Neural crest cell (in vitro differentiated cells): ENCODE results near the gene MUC16. TPM values are rescaled to one million over a fixed set of nuclear protein-coding genes. Genes with fewer than 3 reads are reported as not detected.
"Not testable (repeated sequence)": the region's sequence is repeated elsewhere in the genome, so short reads cannot be mapped to it uniquely, and the experiment has no call there.

ENCODE experiments used
- DNase-seq: peaks from one replicate; pipeline ENCODE4 v3.0.0; 2021; ENCODE audit warnings: low read depth, mixed read lengths, low spot score
- H3K27ac Mint-ChIP-seq: one replicate; pipeline ENCODE4 v1.8.0; 2021; ENCODE audit warnings: mild to moderate bottlenecking, mixed read lengths; ENCODE audit not compliant: unreplicated experiment
- H3K27me3 Mint-ChIP-seq: 2 replicates; pipeline ENCODE4 v1.8.0; 2021; ENCODE audit warnings: low read depth, mild to moderate bottlenecking, mixed read lengths
- H3K36me3 Mint-ChIP-seq: 2 replicates; pipeline ENCODE4 v1.8.0; 2021; ENCODE audit warnings: low read depth, mild to moderate bottlenecking, mixed read lengths
- H3K4me1 Mint-ChIP-seq: 2 replicates; pipeline ENCODE4 v1.8.0; 2021; ENCODE audit warnings: mixed read lengths
- H3K4me3 Mint-ChIP-seq: one replicate; pipeline ENCODE4 v1.8.0; 2021; ENCODE audit warnings: mild to moderate bottlenecking, mixed read lengths
- H3K9me3 Mint-ChIP-seq: 2 replicates; pipeline ENCODE4 v1.8.0; 2021; ENCODE audit warnings: mixed read lengths
- total RNA-seq: library from RNA; stranded (reverse); gene quantifications from 2 replicates; pipeline ENCODE4 v1.2.1, GENCODE V29; 2021
- TF ChIP-seq, protein P1 (sequence below): fragments of 200-600 bp; sonication (generic); conservative IDR thresholded peaks from 2 replicates; pipeline ENCODE4 v1.5.0; 2021; ENCODE audit warnings: antibody characterized with exemption, mild to moderate bottlenecking

The MUC16 gene
- total RNA-seq, 1 donor from 2014 or later, result 0.02 TPM

DNA sequence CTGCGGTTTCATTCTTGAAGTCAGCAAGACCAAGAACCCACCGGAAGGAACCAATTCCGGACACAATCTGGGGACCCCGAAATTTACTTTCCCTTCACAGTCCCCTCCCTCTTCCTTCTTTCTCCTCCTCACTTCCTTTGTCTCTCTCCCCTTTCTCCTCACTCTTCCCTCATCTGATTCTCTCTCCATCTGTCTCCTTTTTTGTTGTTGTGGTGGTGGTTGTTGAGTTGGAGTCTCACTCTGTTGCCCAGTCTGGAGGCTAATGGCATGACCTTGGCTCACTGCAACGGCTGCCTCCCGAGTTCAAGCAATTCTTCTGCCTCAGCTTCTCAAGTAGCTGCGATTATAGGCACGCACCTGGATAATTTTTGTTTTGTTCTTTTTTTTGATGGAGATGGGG is 44.0 kb upstream of the MUC16 start:
- Mint-ChIP-seq H3K27me3 (peaks cover 33% of the 10 kb centered on the region), H3K9me3 (no peaks in the 10 kb centered on the region), H3K36me3 (no peaks in the 10 kb centered on the region), H3K4me3 (no peak overlapping the region), H3K27ac (no peak overlapping the region), H3K4me1 (no peaks in the 10 kb centered on the region)
- TF ChIP-seq, protein P1, sequence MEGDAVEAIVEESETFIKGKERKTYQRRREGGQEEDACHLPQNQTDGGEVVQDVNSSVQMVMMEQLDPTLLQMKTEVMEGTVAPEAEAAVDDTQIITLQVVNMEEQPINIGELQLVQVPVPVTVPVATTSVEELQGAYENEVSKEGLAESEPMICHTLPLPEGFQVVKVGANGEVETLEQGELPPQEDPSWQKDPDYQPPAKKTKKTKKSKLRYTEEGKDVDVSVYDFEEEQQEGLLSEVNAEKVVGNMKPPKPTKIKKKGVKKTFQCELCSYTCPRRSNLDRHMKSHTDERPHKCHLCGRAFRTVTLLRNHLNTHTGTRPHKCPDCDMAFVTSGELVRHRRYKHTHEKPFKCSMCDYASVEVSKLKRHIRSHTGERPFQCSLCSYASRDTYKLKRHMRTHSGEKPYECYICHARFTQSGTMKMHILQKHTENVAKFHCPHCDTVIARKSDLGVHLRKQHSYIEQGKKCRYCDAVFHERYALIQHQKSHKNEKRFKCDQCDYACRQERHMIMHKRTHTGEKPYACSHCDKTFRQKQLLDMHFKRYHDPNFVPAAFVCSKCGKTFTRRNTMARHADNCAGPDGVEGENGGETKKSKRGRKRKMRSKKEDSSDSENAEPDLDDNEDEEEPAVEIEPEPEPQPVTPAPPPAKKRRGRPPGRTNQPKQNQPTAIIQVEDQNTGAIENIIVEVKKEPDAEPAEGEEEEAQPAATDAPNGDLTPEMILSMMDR, result no peak
- DNase-seq, result no peak

DNA sequence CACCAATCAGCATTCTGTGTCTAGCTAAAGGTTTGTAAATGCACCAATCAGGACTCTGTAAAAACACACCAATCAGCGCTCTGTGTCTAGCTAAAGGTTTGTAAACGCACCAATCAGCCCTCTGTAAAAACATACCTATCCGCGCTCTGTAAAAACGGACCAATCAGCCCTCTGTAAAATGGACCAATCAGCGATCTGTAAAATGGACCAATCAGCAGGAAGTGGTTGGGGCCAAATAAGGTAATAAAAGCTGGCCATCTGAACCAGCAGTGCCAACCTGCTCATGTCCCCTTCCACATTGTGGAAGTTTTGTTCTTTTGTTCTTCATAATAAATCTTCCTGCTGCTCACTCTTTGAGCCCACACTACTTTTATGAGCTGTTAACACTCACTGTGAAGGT is 43.5 kb upstream of the MUC16 start:
- not testable (repeated sequence) for H3K36me3 Mint-ChIP-seq, H3K4me1 Mint-ChIP-seq, H3K27ac Mint-ChIP-seq, H3K9me3 Mint-ChIP-seq, H3K4me3 Mint-ChIP-seq, DNase-seq
- H3K27me3 Mint-ChIP-seq, result peaks cover 32% of the 10 kb centered on the region

DNA sequence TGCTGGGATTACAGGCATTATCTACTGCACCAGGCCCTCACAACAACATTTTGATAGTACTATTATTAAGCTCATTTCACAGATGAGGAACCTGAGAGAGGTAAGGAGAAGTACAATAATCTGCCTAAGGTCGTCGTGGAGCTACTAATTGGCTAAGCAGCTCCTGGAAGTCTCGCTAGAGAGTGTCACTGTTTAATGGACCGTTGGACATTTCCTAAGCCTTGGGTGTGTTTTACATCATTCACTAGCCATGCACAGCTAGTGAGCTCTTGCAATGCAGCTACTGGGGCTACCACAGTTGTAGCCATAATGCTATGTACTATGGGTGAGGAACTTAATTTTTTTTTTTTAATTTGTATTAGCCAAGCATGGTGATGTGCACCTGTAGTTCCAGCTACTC is 42.7 kb upstream of the MUC16 start:
- DNase-seq, result no peak
- Mint-ChIP-seq H3K27me3 (peaks cover 32% of the 10 kb centered on the region), H3K4me3 (no peak overlapping the region), H3K9me3 (no peaks in the 10 kb centered on the region), H3K27ac (no peak overlapping the region), H3K4me1 (no peaks in the 10 kb centered on the region), H3K36me3 (no peaks in the 10 kb centered on the region)
- TF ChIP-seq, protein P1, result no peak

DNA sequence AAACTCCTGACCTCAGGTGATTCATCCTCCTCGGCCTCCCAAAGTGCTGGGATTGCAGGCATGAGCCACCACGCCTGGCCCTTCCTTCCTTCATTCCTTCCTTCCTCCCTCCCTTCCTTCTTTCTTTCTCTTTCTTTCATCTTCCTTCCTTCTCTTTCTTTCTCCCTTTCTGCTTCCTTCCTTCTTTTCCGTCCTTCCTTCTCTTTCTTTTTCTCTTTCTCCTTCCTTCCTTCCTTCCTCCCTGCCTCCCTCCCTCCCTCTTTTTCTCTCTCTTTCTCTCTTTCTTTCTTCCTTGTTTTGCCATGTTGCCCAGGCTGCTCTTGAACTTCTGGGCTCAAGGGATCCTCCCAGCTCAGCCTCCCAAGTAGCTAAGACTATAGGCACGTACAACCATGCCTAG is 36.5 kb upstream of the MUC16 start:
- Mint-ChIP-seq H3K4me1 (no peaks in the 10 kb centered on the region), H3K27me3 (peaks cover 14% of the 10 kb centered on the region), H3K27ac (no peak overlapping the region), H3K36me3 (no peaks in the 10 kb centered on the region), H3K9me3 (no peaks in the 10 kb centered on the region), H3K4me3 (no peak overlapping the region)
- DNase-seq, result no peak
- TF ChIP-seq, protein P1, result no peak

DNA sequence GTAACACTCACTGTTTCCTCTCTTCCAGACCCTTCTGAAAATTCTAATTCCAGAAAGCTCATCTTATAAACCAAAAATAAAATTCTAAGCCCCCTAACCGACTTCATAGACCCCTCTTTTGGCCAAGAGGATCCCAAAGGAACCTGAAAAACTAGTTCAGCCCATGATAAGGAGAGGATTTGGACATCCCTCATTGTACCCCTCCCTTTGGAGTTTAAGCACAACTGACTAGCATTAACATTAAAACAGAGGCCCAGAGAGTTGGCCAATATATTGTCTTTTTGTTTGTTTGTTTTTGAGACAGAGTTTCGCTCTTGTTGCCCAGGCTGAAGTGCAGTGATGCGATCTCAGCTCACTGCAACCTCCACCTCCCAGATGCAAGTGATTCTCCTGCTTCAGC is 34.2 kb upstream of the MUC16 start:
- Mint-ChIP-seq H3K4me1 (no peaks in the 10 kb centered on the region), H3K9me3 (no peaks in the 10 kb centered on the region), H3K36me3 (no peaks in the 10 kb centered on the region), H3K27ac (no peak overlapping the region), H3K4me3 (no peak overlapping the region), H3K27me3 (peaks cover 15% of the 10 kb centered on the region)
- no peak for DNase-seq
- TF ChIP-seq, protein P1, result no peak

DNA sequence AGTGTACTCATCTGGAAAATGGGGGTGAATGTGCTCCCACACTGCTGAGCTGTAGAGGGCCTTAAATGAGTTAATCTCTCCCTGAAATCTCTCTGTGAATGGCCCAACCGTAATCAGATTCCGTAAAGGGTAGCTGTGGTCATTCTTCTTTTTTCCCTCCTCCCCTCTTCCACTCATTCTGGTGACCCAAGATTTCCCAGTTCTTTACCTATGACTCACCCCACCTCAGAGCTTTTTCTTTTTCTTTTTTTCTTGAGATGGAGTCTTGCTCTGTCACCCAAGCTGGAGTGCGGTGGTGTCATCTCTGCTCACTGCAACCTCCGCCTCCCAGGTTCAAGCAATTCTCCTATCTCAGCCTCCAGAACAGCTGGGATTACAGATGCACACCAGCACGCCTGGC is 33.3 kb upstream of the MUC16 start:
- H3K4me3 Mint-ChIP-seq, result no peak overlapping the region
- no peaks in the 10 kb centered on the region for H3K36me3 Mint-ChIP-seq
- H3K9me3 Mint-ChIP-seq, result no peaks in the 10 kb centered on the region
- H3K27me3 Mint-ChIP-seq, result peaks cover 16% of the 10 kb centered on the region
- no peak overlapping the region for H3K27ac Mint-ChIP-seq
- H3K4me1 Mint-ChIP-seq, result no peaks in the 10 kb centered on the region
- TF ChIP-seq, protein P1, result no peak
- no peak for DNase-seq
